GM20431 (cell line): ENCODE measurements around the gene ADAMTSL5.
"Not testable (repeated sequence)": the region's sequence is repeated elsewhere in the genome, so short reads cannot be mapped to it uniquely, and the experiment has no call there.

Source experiments
- in situ Hi-C: fragments of 300-500 bp; cut with MseI, MboI; formaldehyde crosslinking; loops from one replicate; pipeline ENCODE4 v1.15.0; 2020; ENCODE audit warnings: low sequenced_read_pairs; ENCODE audit not compliant: unreplicated experiment

Gene ADAMTSL5

DNA sequence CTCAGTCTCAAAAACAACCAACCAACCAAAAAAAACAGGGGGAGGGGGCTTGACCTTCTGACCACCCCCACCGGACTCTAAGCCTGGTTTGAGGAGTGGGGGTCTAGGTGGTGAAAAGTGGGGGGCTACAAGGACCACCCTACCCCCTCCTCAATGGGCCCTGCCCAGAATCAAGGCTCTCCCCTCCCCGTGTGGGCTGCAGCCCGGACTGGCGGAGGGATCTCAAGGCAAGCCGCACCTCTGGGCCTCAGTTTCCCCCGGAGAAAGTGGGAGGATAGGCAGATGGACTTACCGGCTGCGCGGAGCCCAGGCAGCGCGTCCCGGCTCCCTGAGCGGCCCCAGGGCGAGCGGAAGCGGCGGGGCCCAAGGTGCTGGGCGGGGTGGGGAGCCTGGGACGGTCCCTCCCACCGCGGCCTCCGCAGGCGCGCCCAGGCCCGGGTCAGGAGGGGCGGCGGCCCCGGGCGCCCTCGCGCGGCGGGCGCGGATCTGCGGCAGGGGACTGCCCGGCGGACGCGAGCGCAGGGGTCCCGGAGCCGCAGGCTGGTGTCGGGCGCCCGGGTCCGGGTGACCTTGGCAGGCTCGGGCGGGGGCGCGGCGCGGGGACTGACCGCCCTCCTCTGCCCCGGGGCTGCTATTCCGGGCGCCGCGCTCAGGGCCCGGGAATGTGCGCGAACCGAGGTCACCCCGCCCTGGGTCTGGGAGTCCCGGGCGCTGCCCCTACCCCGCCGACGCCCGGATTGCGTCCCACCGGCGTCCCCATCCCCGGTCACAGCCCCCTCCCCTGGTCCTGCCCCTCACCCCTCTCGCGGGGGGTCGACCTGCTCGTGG is at the start of gene ADAMTSL5:
Gene ADAMTSL5 (minus strand): TSS at position 349 of the 828 bp plus-strand sequence. CDS start 2,076 bp downstream, outside the sequence.
- in situ Hi-C loops: no loop called here

DNA sequence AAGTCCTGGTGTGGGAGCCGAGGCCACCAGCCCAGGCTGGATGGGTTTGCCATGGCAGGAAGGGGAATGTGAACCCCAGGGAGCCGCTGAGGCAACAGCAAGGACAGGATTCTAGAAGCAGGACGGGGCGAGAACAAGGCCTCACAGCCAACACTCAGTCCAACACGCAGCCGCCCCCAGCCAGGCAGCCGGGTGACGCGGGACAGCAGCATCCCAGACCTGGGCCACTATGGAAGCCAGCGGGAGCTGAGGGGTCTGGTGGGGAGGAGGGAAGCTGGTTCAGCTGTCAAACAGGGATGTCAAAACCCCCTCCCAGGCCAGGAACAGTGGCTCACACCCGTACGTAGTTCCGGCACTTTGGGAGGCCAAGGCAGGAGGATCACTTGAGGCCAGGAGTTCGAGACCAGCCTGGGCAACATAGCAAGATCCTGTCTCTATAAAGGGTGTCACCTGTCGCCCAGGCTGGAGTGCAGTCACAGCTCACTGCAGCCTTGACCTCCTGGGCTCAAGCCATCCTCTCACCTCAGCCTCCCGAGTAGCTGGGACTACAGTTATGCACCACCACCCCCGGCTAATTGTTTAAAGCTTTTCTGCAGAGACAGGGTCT is 48.5 kb upstream of the ADAMTSL5 start:
- in situ Hi-C loops: no loop called here

- in situ Hi-C loops: no loop called here
These were observed 47.6 kb upstream of the ADAMTSL5 start for GRCh38 chr19:1560286-1560882.

DNA sequence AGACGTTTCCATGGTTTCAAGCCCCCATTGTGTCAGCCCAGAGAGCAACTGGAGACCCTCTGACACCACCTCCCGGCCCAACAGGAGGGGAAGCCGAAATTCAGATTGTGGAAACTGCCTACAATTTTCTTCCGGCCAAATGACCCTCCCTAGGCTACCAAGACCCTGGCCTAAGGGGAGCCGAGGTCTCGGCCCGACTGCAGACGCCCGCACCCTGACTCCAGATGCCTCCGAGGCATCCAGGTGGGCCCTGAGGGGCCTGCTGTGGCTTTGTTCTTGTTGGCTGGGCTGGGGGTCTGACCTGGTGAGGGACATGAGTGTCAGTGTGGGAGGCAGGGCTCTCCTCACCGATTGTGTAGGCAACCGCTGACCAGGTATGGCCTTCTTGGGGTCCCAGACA is 45.7 kb upstream of the ADAMTSL5 start:
- in situ Hi-C loops: no loop called here

GRCh38 chr19:1556390-1557070 is 43.7 kb upstream of the ADAMTSL5 start:
- in situ Hi-C loops: no loop called here

GRCh38 chr19:1555487-1556389 is 42.9 kb upstream of the ADAMTSL5 start:
- in situ Hi-C loops: no loop called here

GRCh38 chr19:1554968-1555367 is 42.1 kb upstream of the ADAMTSL5 start:
- in situ Hi-C loops: no loop called here

DNA sequence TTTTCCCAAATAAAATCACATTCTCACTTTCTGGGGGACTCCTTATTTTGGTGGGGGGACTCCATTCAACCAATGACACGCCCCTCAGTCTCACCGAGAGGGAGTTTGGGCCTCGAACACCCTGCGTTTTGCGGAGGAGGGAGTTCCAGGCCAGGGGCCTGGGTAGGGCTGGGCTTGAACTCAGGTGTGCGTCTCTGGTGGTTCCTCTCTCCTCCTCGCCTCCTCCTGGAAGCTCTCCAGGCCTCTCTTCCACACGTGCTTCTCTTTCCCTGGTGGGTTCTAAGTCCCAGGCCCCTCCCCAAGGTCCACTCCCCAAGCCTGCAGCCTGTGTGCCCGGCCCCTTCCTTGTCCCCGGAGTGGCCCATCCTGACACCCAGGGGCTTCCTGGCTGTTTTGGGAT is 40.6 kb upstream of the ADAMTSL5 start:
- in situ Hi-C loops: no loop called here

DNA sequence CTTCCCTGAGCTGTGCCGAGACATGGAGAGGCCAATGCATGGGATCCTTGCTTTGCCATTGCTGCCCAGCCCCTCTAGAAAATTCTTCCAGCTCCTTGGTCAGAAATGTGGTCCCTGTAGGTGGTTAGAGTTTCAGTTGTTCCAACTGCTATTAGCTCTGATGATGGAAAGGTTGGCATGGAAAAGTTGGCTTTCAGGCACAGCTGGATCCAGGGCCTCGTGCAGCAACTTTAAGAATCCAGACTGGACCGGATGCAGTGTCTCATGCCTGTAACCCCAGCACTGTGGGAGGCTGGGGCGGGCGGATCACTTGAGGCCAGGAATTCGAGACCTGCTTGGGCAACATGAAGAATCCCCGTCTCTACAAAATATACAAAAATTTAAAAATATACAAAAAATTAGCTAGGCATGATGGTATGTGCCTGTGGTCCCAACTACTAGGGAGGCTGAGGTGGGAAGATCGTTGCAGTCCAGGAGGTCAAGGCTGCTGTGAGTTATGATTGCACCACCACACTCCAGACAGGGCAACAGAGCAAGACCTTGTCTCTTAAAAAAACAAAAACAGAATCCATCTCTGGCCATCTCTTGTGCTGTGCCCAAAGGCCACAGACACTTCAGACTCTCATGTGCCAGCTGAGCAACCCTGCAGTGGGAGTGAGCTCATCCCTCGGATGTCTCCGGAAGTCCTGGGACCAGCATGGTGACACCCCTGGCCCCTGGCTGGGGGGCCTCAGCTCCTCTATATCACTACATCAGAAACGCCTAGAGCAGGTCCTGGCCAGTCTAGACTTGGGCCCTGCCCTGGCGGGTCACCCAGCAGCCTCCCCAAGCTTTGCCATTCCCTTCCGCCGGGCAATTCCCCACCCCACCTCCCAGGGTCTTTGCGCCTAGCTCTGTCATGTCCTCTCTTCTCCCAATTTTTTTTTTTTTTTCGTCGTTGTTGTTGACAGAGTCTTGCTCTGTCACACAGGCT is 38.5 kb upstream of the ADAMTSL5 start:
- in situ Hi-C loops: no loop called here

DNA sequence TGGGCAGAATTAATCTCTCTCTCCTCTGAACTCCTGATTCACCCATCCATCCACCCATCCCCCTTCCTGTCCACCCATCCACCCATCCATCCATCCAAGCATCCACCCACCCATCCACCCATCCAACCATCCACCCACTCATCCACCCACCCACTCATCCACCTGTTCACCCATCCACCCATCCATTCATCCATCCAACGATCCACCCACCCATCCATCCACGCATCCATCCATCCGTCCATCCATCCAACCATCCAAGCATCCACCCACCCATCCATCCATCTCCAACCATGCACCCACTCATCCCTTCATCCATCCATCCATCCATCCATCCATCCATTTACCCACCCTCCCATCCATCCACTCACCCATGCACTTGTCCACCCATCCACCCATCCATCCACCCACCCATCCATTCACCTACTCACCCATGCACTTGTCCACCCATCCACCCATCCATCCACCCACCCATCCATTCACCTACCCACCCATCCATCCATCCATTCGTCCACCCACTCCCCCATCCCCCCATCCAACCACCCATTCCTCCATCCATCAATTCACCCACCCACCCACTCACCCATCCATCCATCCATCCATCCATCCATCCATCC is 36.6 kb upstream of the ADAMTSL5 start:
- in situ Hi-C loops: loop anchor here (10.0 kb wide), 1 partner anchor 265 kb away; the partner anchor contains the start of gene ATP8B3

DNA sequence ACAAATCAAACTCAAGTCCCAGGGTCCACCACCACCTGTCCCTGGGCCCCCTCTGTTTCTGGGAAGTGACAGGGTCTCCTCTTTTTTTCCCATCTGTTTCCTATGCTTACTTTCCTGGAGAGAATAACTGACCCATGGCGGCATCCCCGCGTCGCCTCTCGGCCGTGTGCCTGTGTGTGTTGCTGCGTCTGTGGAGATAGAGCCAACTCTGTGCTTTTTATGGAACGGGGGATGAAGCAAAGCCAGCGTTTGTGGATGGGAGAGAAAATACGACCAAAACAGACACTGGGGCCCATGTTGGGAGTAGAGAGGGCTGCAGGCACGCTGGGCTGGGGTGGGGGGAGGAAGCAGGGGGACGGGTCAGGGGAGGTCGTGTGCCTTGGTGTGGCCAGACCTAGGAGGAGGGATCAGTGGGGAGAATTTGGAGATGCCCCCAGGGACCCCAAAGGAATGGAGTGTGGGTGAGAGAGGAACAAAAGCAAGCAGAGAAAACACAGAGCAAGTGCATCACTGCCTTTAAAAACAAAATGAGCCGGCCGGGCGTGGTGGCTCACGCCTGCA is 27.6 kb upstream of the ADAMTSL5 start:
- in situ Hi-C loops: loop anchor here (10.0 kb wide), 1 partner anchor 274 kb away; the partner anchor contains the start of gene ATP8B3

- in situ Hi-C loops: loop anchor here (10.0 kb wide), 1 partner anchor 275 kb away; the partner anchor contains the start of gene ATP8B3
These were observed 26.9 kb upstream of the ADAMTSL5 start for GRCh38 chr19:1539749-1540148.

GRCh38 chr19:1538978-1539377 is 26.2 kb upstream of the ADAMTSL5 start:
- in situ Hi-C loops: no loop called here

GRCh38 chr19:1535699-1536098 is 22.9 kb upstream of the ADAMTSL5 start:
- in situ Hi-C loops: not testable (repeated sequence)

- in situ Hi-C loops: no loop called here
These were observed 22.2 kb upstream of the ADAMTSL5 start for GRCh38 chr19:1534972-1535371.

DNA sequence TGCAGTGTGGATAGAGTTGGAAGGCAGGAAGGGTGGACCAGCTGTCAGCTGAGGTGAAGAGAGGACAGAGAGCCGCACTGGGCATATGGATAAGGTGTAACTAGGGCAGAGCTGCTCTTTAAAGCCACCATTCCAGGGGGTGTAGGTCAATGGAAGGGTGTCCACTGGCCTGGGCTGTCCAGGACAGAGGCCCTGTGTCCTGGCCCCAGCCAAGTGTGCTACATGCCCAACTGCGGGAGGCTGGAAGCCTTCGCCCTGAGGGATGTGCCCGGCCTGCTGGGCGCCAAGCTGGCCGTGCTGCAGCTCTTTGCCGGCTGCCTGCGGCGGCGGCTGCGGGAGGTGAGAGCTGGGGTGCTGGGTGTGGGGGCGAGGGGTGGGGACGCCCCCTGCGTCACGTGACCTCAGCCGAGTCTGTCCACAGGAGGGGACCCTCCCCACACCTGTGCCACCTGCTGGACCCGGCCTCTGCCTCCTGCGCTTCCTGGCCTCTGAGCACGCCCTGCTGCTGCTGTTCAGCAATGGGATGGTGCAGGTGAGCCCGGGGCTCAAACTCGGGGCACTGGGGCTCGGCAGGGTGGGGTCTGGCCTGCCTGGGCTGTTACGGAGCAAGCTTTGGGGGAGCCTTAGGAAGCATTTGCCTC is 20.8 kb upstream of the ADAMTSL5 start:
- in situ Hi-C loops: no loop called here

GRCh38 chr19:1532003-1532402 is 19.2 kb upstream of the ADAMTSL5 start:
- in situ Hi-C loops: no loop called here
